GM18505 (cell line): ENCODE measurements around the gene ZNF616.

Source experiments
- ATAC-seq: cut with Tn5 transposase; IDR thresholded peaks from one replicate; pipeline ENCODE4 v1.9.1; 2021; ENCODE audit not compliant: unreplicated experiment
- POLR2A ChIP-seq: IDR thresholded peaks from 4 replicates; pipeline ENCODE4 v1.6.1; 2011; ENCODE audit warnings: borderline replicate concordance; ENCODE audit not compliant: insufficient read depth, insufficient read length; ENCODE audit errors: extremely low read depth

ZNF616 gene

DNA sequence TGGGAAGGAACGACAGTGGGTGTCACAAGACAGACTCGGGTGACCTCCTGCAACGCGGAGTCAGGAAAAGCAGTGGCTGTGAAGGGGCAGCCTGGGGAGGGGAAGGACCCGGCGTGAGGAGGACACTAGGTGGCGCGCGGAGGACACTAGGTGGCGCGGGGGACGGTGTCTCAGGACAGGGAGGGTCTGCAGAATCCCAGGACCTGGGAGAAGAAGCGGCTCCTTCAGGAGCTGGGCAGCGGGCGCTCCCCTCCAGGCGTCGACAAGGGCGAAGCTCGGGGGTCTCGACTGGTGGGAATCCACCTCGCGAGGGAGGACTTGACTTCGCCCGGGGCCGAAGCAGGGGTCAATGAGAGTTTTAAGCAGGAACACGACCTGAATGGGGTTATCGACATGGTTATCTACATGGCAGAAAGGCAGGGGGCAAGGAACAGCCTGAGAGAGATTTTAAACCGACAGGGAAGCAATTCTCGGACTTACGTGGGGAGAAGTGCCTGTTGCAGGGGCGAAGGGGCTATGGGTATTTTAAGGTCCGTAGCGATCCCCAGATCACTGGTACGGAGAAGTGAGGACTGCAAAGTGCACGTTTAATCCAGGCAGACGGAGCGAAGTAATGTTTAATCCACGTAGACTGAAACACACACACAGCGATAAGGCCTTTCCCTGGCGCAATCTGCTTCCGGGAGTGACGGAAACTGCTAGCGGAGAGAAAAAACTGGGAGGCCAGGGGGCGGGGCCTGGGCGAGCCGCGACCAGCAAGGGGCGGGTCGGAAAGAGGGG is at the start of gene ZNF616:
Gene ZNF616 (minus strand): TSS at position 687 of the 780 bp plus-strand sequence. CDS start 9,426 bp downstream, outside the sequence.
- ATAC-seq, result peak; percentile 48
- peak; percentile 74 for TF ChIP-seq POLR2A

DNA sequence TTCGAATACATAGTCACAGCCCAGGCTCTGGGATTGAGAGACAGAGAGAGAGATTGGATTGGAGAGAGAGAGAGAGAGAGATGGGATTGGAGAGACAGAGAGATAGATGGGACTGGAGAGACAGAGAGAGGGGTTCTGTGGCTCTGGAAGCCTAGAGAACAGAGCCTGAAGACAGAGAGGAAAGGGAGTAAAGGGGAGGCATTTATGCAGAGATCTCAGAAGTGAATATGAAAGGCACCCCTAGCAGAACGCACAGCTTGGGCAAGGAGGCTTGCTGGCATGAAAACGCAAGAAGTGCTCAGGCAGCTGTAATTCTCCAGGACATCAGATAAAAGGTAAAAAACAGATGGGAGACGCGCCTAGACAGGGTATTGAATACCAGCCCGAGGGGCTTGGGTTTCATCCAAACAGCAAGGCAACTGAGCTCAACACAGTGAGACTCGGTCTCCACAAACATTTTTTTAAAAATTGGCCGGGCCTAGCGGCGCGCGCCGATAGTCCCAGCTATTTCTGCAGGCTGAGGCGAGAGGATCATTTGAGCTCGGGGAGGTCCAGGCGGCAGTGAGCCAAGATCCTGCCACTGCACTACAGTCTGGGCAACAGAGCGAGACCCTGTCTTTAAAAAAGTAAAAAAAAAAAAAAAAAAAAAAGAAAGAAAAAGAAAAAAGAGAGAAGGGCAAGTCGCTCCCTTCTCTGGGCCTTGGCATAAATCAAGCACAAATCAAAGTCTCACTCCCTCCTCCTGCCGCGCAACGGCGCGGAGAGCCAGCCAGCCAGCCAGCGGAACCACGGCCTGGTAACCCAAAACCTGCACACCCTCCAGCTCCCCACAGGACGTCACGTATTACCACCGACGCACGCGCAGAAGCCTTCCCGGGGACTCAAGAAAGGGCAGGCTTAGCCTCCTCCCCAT is 49.3 kb upstream of the ZNF616 start:
- peak; percentile 1 for ATAC-seq
- peak; percentile 74 for TF ChIP-seq POLR2A

DNA sequence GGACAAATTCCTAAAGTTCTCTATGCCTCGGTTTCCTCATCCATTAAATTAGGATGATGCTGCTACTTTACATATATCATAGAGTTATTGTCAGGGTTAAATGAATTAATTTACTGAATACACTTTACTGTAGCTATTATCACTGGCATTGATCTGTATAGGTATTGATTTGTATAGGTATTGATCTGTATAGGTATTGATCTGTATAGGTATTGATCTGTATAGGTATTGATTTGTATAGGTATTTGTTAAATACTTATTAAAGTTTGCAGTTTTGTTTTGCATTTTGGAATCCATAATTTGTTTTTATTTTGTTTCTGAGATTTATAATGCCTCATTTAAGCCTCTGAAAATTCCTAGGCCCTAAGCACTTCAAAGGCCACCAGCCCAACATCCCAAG is 47.7 kb upstream of the ZNF616 start:
- no peak for ATAC-seq
- TF ChIP-seq POLR2A, result no peak

DNA sequence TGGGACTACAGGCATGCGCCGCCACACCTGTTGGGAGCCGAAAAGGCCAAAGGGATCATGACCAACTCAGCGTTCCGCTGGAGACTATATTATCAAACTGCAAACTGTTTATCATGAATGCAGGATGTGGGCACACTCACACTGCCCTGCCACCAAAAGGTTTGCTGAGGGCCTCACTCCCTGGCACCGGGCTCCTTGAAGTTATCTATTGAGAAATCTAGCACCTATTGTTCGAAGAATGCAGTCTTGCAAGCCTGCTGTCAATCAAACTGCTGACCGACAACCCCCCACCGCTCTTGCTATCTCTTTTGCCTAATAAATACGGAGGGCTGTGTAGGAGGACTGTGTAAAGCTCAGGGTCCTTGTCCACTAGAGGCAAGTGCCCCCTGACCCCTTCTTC is 36.8 kb upstream of the ZNF616 start:
- no peak for TF ChIP-seq POLR2A
- ATAC-seq, result no peak

DNA sequence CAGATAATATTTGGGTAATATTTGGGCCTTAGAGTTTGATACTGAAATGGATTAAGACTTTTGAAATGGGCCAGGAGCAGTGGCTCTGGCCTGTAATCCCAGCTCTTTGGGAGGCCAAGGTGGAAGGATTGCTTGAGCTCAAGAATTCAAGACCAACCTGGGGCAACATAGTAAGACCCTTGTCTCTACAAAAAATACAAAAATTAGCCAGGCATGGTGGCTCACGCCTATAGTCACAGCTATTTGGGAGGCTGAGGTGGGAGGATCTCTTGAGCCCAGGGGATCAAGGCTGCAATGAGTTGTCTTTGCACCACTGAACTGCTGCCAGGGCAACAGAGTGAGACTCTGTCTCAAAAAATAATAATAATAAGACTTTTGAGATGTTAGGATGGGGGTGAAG is 32.6 kb upstream of the ZNF616 start:
- TF ChIP-seq POLR2A, result no peak
- no peak for ATAC-seq

DNA sequence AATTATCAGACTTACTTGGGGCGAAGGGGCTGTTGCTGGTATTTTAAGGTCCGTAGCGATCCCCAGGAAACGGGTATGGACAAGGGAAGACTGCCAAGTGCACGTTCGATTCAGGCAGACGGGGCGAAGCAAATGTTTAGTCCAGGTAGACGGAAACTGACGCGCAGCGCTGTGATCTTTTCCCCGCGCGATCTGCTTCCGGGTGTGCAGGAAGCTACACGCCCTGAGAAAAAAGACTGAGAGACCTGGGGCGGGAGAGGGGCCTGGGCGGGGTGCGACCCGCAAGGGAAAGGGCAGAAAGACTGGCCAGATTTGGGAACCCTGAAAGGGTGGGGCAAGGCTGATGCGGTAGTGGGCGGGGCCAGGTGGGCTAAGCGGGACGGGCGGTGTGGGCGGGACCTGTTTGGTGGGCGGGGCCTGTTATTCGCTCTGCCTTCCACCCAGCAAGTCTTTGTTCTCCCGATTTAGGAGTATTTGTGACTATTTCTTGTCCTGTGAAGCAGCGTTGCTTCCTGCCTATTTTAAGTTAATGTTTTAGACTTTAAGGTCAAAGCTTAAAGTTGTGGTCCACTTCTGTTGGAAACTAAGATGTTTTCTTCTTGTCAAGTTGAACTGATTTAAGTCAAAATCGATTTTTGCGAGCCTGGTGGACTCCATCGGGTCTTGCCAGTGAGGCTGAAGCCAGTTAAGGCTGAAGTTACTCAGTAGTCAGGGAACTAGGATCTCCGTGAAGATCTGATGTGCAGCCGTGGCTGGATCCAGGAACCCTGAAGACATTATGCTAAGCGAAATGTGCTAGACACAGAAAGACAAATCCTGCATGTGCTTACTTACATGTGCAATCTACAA is 31.8 kb upstream of the ZNF616 start, which contains the start of gene ZNF836:
Gene ZNF836 (minus strand): TSS at position 301 of the 849 bp plus-strand sequence. CDS start 3,549 bp downstream, outside the sequence.
- ATAC-seq, result peak; percentile 84
- peak; percentile 59 for TF ChIP-seq POLR2A

DNA sequence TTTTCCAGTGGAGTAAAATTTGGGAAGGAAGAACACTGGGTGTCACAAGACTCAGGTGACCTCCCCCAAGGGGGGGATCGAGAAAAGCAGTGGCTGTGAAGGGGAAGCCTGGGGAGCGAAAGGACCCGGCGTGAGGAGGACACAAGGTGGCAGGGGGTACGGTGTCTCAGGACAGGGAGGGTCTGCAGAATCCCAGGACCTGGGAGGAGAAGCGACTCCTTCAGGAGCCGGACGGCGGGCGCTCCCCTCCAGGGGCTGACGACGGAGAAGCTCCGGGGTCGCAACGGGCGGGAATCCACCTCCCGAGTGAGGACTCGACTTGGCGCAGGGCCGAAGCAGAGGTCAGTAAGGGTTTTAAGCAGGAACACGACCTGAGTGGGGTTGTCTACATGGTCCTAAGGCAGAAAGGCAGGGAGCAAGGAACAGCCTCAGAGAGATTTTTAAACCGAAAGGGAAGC is 31.2 kb upstream of the ZNF616 start:
- TF ChIP-seq POLR2A, result no peak
- peak; percentile 30 for ATAC-seq

DNA sequence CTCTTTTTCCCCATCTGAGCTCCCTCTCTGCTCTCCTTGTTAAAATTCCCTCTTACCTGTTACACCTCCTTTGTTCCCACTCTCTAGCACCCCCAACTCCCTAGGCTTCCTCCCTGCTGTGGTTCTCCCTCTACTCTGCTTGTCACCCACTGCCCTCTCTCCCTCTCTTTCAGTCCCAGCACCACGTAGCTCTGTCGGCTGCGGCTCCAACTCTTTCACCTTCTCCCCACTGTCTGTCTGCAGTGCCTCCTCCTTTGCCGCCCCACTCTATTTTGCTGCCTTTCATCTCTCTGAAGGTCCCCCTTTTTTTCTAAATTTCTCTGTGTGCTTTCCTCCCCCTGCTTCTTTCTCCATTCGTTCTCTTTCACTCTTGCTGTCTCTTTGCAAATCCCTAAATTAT is 30.6 kb upstream of the ZNF616 start:
- TF ChIP-seq POLR2A, result no peak
- no peak for ATAC-seq

DNA sequence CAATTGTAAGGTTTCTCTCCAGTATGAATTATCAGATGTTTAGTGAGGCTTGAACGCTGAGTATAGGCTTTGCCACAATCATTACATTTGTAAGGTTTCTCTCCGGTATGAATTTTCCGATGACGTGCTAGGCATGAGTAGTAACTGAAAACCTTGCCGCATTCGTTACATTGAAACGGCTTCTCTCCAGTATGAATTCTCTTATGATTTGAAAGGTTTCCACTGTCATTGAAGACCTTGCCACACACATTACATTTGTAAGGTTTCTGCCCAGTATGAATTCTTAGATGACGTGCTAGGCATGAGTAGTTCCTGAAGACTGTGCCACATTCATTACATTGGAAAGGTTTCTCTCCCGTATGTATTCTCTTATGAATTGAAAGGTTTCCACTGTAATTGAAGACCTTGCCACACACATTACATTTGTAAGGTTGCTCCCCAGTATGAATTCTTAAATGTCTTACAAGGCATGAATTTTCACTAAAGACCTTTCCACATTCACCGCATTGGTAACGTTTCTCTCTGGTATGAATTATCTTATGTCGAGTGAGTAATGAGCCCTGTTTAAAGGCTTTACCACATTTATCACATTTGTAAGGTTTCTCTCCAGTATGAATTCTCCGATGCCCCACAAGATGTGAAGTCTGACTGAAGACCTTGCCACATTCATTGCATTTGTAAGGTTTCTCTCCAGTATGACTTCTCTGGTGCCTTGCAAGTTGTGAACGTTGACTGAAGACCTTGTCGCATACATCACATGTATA is 16.0 kb upstream of the ZNF616 start:
- no peak for ATAC-seq
- TF ChIP-seq POLR2A, result no peak

DNA sequence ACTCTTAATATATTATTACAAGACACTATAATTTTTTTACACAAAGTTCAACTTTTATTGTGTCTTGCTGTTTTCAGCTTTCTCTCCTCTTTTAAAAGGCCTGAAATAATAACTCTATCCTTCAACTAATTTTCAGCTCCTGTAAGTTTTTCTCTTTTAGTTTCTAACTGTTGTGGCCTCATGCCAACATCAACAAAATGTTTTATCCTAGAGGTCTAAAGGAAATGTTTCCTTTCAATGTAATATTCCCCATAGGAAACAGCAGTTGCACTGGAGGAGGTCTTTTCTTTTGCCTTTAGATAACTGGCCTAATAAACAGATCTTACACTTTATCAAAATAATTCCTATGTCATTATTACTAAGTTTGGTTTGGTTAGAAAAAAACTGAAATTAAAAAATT is 8.5 kb upstream of the ZNF616 start:
- TF ChIP-seq POLR2A, result no peak
- no peak for ATAC-seq

DNA sequence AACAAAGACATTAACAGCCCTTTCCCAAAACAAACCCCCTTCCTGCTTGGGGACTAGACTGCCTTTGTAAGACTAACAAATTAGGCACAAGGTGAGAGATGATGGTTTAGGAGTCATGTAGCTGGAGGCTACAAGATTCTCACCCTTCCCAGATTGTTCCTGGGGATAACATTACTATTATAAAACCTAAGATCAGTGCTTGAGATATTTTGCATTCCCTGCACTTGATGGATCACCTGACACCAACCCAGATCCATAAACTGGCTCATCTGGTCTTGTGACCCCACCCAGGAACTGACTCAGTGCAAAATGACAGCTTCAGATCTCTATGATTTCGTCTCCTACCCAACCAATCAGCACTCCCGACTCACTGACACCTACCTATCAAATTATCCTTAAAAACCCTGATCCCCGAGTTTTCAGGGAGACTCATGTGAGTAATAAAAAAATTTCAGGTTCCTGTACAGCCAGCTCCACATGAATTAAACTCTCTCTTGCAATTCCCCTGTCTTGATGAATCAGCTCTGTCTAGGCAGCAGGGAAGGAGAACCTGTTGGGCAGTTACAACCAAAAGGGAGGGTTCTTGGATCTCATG is 2.4 kb upstream of the ZNF616 start:
- ATAC-seq, result no peak
- TF ChIP-seq POLR2A, result no peak

DNA sequence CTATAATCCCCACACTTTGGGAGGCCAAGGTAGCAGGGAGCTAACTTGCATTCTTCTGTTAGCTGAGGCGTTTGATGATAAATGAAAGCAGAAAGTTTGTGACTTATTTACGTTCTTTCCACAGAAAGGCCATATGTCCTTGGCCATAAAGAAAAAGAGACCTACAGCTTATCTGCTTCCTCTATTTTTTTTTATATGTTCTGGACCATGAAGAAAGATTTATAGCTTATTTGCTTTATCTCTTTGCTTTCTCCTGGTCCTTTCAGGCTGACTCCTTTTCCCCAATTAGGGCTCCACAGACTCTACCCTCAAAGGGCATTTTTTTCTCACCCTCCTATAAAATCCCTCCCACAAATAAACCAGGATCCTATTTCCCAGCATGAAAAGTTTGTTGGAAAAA is 1.5 kb upstream of the ZNF616 start:
- no peak for TF ChIP-seq POLR2A

More for the DNA sequence above, 1.5 kb upstream of the ZNF616 start:
- ATAC-seq, result no peak
